CD14-positive monocyte (primary cell): ENCODE measurements around the gene SPO11. TPM values are rescaled to one million over a fixed set of nuclear protein-coding genes. Genes with fewer than 3 reads are reported as not detected.
A peak's percentile ranks its signal among the peaks of the same experiment; 100 is the strongest.

ENCODE experiments used
- DNase-seq, 3 donors: peaks; one replicate each; pipeline ENCODE4 v3.0.0-alpha.2; 2011 to 2022
- H2AFZ ChIP-seq: 2 replicates; pipeline ENCODE4 v1.6.0; 2012; ENCODE audit warnings: mild to moderate bottlenecking, low read depth, low read length, inconsistent platforms; ENCODE audit not compliant: insufficient read depth, poor library complexity, severe bottlenecking
- H3K27ac ChIP-seq, 2 donors: 1 replicate in 1 of 2; 2 replicates in 1 of 2; pipeline ENCODE4 v1.5.1; 2012 to 2013; ENCODE audit warnings: low read length in 2 of 2, control low read depth in 1 of 2, inconsistent platforms in 1 of 2, low read depth in 1 of 2, mild to moderate bottlenecking in 1 of 2
- H3K27me3 ChIP-seq, 2 donors: one replicate each; pipeline versions ENCODE4 v1.6.0 to v1.6.1; 2011 to 2013; ENCODE audit warnings: low read length in 2 of 2; ENCODE audit not compliant: control insufficient read depth in 2 of 2, insufficient read depth in 2 of 2
- H3K36me3 ChIP-seq, 2 donors: replicated peaks in 1 of 2; 1 replicate in 1 of 2; 2 replicates in 1 of 2; pipeline versions ENCODE4 v1.5.1 to v1.6.1; 2012 to 2013; ENCODE audit warnings: low read length in 2 of 2, control low read depth in 1 of 2, inconsistent platforms in 1 of 2, mild to moderate bottlenecking in 1 of 2; ENCODE audit not compliant: insufficient read depth in 2 of 2, control insufficient read depth in 1 of 2
- H3K4me1 ChIP-seq, 2 donors: 1 replicate in 1 of 2; 2 replicates in 1 of 2; pipeline versions ENCODE4 v1.5.1 to v1.6.1; 2012 to 2013; ENCODE audit warnings: low read length in 2 of 2, control low read depth in 1 of 2, inconsistent platforms in 1 of 2, mild to moderate bottlenecking in 1 of 2, moderate library complexity in 1 of 2; ENCODE audit not compliant: insufficient read depth in 2 of 2, control insufficient read depth in 1 of 2
- H3K4me2 ChIP-seq: replicated peaks from 2 replicates; pipeline ENCODE3; 2012; ENCODE audit warnings: low read length, moderate library complexity, mild to moderate bottlenecking; ENCODE audit not compliant: poor library complexity, severe bottlenecking; ENCODE audit errors: extremely low read depth
- H3K4me3 ChIP-seq, 3 experiments: fragments of 200-600 bp in 1 of 3; sonication (generic) in 1 of 3; replicated peaks in 1 of 3; 1 replicate in 2 of 3; 2 replicates in 1 of 3; pipeline ENCODE4 v1.5.1; 2011 to 2013; ENCODE audit warnings: low read length in 3 of 3, mild to moderate bottlenecking in 3 of 3, control low read depth in 2 of 3, low read depth in 2 of 3, inconsistent platforms in 1 of 3, moderate library complexity in 1 of 3
- H3K79me2 ChIP-seq: 2 replicates; pipeline ENCODE4 v1.6.0; 2012; ENCODE audit warnings: mild to moderate bottlenecking, control low read depth, inconsistent platforms, low read length, moderate library complexity; ENCODE audit not compliant: insufficient read depth
- H3K9ac ChIP-seq: 2 replicates; pipeline ENCODE4 v1.6.0; 2017; ENCODE audit warnings: low read length, mild to moderate bottlenecking; ENCODE audit not compliant: insufficient read depth, poor library complexity, severe bottlenecking
- H3K9me3 ChIP-seq, 2 donors: replicated peaks in 1 of 2; 1 replicate in 1 of 2; 2 replicates in 1 of 2; pipeline versions ENCODE4 v1.5.1 to v1.6.1; 2012 to 2013; ENCODE audit warnings: low read length in 2 of 2, control low read depth in 1 of 2; ENCODE audit not compliant: control insufficient read depth in 1 of 2, insufficient read depth in 1 of 2
- H4K20me1 ChIP-seq: 2 replicates; pipeline ENCODE4 v1.6.0; 2012; ENCODE audit warnings: mild to moderate bottlenecking, low read length, control low read depth, moderate library complexity; ENCODE audit not compliant: insufficient read depth
- H3K27ac Mint-ChIP-seq, 7 donors: one replicate each; pipeline ENCODE4 v1.8.0; 2020; ENCODE audit warnings: mild to moderate bottlenecking in 7 of 7, mixed read lengths in 7 of 7, moderate library complexity in 6 of 7, inconsistent platforms in 2 of 7
- H3K27me3 Mint-ChIP-seq, 3 donors: one replicate each; pipeline ENCODE4 v1.8.0; 2021 to 2022; ENCODE audit warnings: low read depth in 3 of 3, mild to moderate bottlenecking in 3 of 3, mixed read lengths in 3 of 3, moderate library complexity in 3 of 3, inconsistent platforms in 1 of 3
- H3K36me3 Mint-ChIP-seq, 2 donors: one replicate each; pipeline ENCODE4 v1.8.0; 2020; ENCODE audit warnings: mixed read lengths in 2 of 2, inconsistent platforms in 1 of 2, mild to moderate bottlenecking in 1 of 2
- H3K4me1 Mint-ChIP-seq: one replicate; pipeline ENCODE4 v1.8.0; 2020; ENCODE audit warnings: mild to moderate bottlenecking, mixed read lengths
- H3K4me3 Mint-ChIP-seq, 2 donors: one replicate each; pipeline ENCODE4 v1.8.0; 2020; ENCODE audit warnings: mild to moderate bottlenecking in 2 of 2, mixed read lengths in 2 of 2, moderate library complexity in 1 of 2
- H3K9me3 Mint-ChIP-seq, 7 donors: one replicate each; pipeline ENCODE4 v1.8.0; 2020 to 2022; ENCODE audit warnings: mixed read lengths in 7 of 7, mild to moderate bottlenecking in 6 of 7, moderate library complexity in 6 of 7, inconsistent platforms in 2 of 7
- WGBS: methylation state at CpG from one replicate; pipeline ENCODE4 v1.1.5; 2013; ENCODE audit warnings: missing lambda C conversion rate; ENCODE audit not compliant: insufficient coverage; 5-methylcytosine and 5-hydroxymethylcytosine counted together
- intact Hi-C, 2 donors: fragments of 100-400 bp; cut with micrococcal nuclease; formaldehyde crosslinking; loops; one replicate each; pipeline versions ENCODE4 v1.15.0 to v1.15.1; 2023
- polyA plus RNA-seq, 3 donors: library from polyadenylated mRNA; depleted of rRNA in 1 of 3; unstranded in 2 of 3; stranded (reverse) in 1 of 3; fragments of 300-500 nt in 2 of 3; fragments of >200 nt in 1 of 3; fragmentation: Illumina TruSeq in 2 of 3; gene quantifications; 1 replicate in 2 of 3; 2 replicates in 1 of 3; pipeline ENCODE4 v1.2.3, GENCODE V29; 2012 to 2021
- TF ChIP-seq, protein P1 (sequence below): fragments of 200-600 bp; IDR thresholded peaks from one replicate; pipeline ENCODE4 v1.8.0; 2022; ENCODE audit warnings: antibody characterized with exemption, mild to moderate bottlenecking

Gene SPO11
- polyA plus RNA-seq, 3 donors: not detected

DNA sequence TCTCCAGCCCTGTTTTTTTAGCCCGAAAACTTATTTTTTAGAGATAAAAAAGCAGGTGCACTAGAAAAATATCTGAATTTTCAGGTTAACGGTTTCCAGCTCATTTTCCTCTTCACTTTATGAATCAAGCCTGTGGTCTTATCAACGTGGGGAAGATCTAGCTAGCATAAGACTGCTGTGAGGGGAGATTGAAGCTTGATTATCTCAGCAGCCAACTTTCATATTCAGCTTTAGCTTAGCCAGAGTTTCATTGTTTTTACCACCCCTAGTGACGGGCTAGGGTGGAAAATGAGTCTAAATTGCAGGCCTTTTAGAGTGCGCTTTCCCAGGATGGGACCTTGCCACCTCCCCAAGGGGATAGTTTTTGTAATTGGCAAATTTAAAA is 49.7 kb downstream of the SPO11 start:
- H3K4me1 ChIP-seq: peaks cover 22 to 27% of the 10 kb centered on the region in 2 donors
- H3K36me3 ChIP-seq: peaks cover 25 to 65% of the 10 kb centered on the region in 2 donors
- no peaks in the 10 kb centered on the region for H3K9me3 Mint-ChIP-seq
- no peak overlapping the region for H2AFZ ChIP-seq
- peak overlapping the region in 1 of 7 donors; percentile 59 for H3K27ac Mint-ChIP-seq
- WGBS: no CpG with 5 or more reads among the region's 5 CpGs
- no peak for DNase-seq
- peaks cover 40% of the 10 kb centered on the region for H3K4me1 Mint-ChIP-seq
- intact Hi-C loops: loop anchor here in 1 of 2 donors (10.0 kb wide), 2 partner anchors 246 to 336 kb away; partner anchors contain the start of genes PMEPA1 and ZBP1
- H3K27ac ChIP-seq: no peak overlapping the region
- H3K4me3 Mint-ChIP-seq: no peak overlapping the region
- no peak overlapping the region for H3K4me2 ChIP-seq
- TF ChIP-seq, protein P1, sequence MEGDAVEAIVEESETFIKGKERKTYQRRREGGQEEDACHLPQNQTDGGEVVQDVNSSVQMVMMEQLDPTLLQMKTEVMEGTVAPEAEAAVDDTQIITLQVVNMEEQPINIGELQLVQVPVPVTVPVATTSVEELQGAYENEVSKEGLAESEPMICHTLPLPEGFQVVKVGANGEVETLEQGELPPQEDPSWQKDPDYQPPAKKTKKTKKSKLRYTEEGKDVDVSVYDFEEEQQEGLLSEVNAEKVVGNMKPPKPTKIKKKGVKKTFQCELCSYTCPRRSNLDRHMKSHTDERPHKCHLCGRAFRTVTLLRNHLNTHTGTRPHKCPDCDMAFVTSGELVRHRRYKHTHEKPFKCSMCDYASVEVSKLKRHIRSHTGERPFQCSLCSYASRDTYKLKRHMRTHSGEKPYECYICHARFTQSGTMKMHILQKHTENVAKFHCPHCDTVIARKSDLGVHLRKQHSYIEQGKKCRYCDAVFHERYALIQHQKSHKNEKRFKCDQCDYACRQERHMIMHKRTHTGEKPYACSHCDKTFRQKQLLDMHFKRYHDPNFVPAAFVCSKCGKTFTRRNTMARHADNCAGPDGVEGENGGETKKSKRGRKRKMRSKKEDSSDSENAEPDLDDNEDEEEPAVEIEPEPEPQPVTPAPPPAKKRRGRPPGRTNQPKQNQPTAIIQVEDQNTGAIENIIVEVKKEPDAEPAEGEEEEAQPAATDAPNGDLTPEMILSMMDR: no peak
- H3K9ac ChIP-seq: no peak overlapping the region
- peaks cover 63 to 70% of the 10 kb centered on the region in 2 donors for H3K36me3 Mint-ChIP-seq
- H3K27me3 ChIP-seq: no peaks in the 10 kb centered on the region
- no peak overlapping the region for H3K4me3 ChIP-seq
- peaks cover 59% of the 10 kb centered on the region for H4K20me1 ChIP-seq
- no peaks in the 10 kb centered on the region for H3K9me3 ChIP-seq
- H3K27me3 Mint-ChIP-seq: peaks cover 0 to 10% (median 0%) of the 10 kb centered on the region in 3 donors
- peaks cover 34% of the 10 kb centered on the region for H3K79me2 ChIP-seq

GRCh38 chr20:57380081-57380750 is 50.6 kb downstream of the SPO11 start:
- peaks cover 0 to 11% (median 0%) of the 10 kb centered on the region in 3 donors for H3K27me3 Mint-ChIP-seq
- WGBS: 92% methylated on average over 8 of the region's 10 CpGs
- H3K36me3 ChIP-seq: peaks cover 28 to 70% of the 10 kb centered on the region in 2 donors

More at GRCh38 chr20:57380081-57380750, 50.6 kb downstream of the SPO11 start:
- H3K4me3 ChIP-seq: no peak overlapping the region
- intact Hi-C loops: loop anchor here in 1 of 2 donors (10.0 kb wide), 1 partner anchor 215 kb away; no protein-coding TSS in a partner anchor
- no peak overlapping the region for H3K9ac ChIP-seq
- TF ChIP-seq, protein P1: no peak
- Mint-ChIP-seq H3K9me3 (no peaks in the 10 kb centered on the region), H3K27ac (peak overlapping the region in 1 of 7 donors; percentile 66), H3K4me3 (no peak overlapping the region), H3K36me3 (peaks cover 61 to 75% of the 10 kb centered on the region in 2 donors), H3K4me1 (peaks cover 34% of the 10 kb centered on the region)
- H3K9me3 ChIP-seq: no peaks in the 10 kb centered on the region
- no peak overlapping the region for H3K4me2 ChIP-seq
- peaks cover 59% of the 10 kb centered on the region for H4K20me1 ChIP-seq
- H3K27ac ChIP-seq: no peak overlapping the region
- H3K27me3 ChIP-seq: no peaks in the 10 kb centered on the region
- DNase-seq: no peak
- no peak overlapping the region for H2AFZ ChIP-seq
- peaks cover 19 to 24% of the 10 kb centered on the region in 2 donors for H3K4me1 ChIP-seq
- peaks cover 34% of the 10 kb centered on the region for H3K79me2 ChIP-seq
